ENCODE measurements around the gene CHAF1B.

GRCh38 chr21:36461277-36461917 lies 76.2 kb downstream of the CHAF1B start:
- TF ChIP-seq CTCF (IDR thresholded peaks at IDR 0.05; ENCODE audit: low read depth, low read length, poor library complexity, severe bottlenecking) (no peak), EZH2phosphoT487 (IDR thresholded peaks at IDR 0.05; ENCODE audit: borderline replicate concordance, low read length) (no peak)

Measured in DOHH2 (cell line).